ENCODE data around the gene AMPD3.

The AMPD3 gene

GRCh38 chr11:10539339-10539738, 84.3 kb downstream of the AMPD3 start:
- no peak for DNase-seq (ENCODE audit: low read depth)

GRCh38 chr11:10540546-10540914, 85.5 kb downstream of the AMPD3 start:
- DNase-seq (ENCODE audit: low read depth), result no peak

GRCh38 chr11:10540915-10541560, 86.0 kb downstream of the AMPD3 start, which contains the start of gene RNF141:
Gene RNF141, minus strand, starts transcription at chr11:10541187. Its CDS starts 7,029 bp downstream, at chr11:10534158.
- DNase-seq (ENCODE audit: low read depth), result peak; percentile 89

- no peak for DNase-seq (ENCODE audit: low read depth)
Measured at GRCh38 chr11:10541561-10541930, 86.5 kb downstream of the AMPD3 start.

GRCh38 chr11:10542776-10543175, 87.7 kb downstream of the AMPD3 start:
- no peak for DNase-seq (ENCODE audit: low read depth)

GRCh38 chr11:10543782-10544181, 88.7 kb downstream of the AMPD3 start:
- DNase-seq (ENCODE audit: low read depth), result no peak

GRCh38 chr11:10544491-10545465, 89.7 kb downstream of the AMPD3 start:
- no peak for DNase-seq (ENCODE audit: low read depth)

GRCh38 chr11:10550503-10551289, 95.6 kb downstream of the AMPD3 start:
- DNase-seq (ENCODE audit: low read depth), result peak; percentile 64

- no peak for DNase-seq (ENCODE audit: low read depth)
Measured at GRCh38 chr11:10551290-10551592, 96.2 kb downstream of the AMPD3 start.

- DNase-seq (ENCODE audit: low read depth), result no peak
Measured at GRCh38 chr11:10551845-10552352, 96.8 kb downstream of the AMPD3 start.

GRCh38 chr11:10556590-10556989, 101.5 kb downstream of the AMPD3 start:
- DNase-seq (ENCODE audit: low read depth), result no peak
